ENCODE data around the gene BACE1-AS.
A peak's percentile ranks its signal among the peaks of the same experiment; 100 is the strongest.

Gene BACE1-AS

GRCh38 chr11:117327567-117328374 is 36.6 kb downstream of the BACE1-AS start, which contains the start of gene CEP164:
Gene CEP164 (plus strand): TSS chr11:117327854. CDS start chr11:117338587, 10,733 bp downstream.
- DNase-seq, result peak; percentile 99

DNA sequence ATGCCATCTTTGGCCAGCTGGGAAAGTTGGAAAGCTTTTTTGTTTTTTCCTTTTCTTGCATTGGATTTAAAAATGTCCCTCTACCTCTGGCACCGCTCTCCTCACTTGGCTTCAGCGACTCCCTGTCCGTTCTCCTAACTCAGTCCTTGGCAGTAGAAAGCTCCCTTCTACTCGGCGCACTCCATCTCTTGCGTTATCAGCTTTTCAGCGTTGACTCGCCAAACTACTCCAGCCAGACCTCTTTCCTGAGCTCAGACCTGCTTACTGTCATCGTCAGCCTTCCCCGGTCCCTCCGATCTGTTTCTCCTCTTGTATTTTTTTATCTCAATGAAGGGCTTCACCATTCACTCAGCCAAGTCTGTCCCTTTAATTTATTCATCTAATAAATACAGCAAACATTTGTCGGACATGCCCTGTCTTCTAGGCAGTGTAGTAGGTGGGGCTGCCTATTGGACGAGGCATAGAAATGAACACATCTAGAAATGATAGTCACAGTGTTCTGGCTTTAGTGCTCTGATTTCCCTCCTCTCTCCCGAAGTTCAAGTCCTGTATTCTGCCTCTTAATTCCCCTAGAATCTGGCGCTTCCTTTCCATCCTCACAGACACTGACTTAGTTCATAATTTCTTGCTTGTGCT is 37.3 kb downstream of the BACE1-AS start:
- peak; percentile 63 for DNase-seq

DNA sequence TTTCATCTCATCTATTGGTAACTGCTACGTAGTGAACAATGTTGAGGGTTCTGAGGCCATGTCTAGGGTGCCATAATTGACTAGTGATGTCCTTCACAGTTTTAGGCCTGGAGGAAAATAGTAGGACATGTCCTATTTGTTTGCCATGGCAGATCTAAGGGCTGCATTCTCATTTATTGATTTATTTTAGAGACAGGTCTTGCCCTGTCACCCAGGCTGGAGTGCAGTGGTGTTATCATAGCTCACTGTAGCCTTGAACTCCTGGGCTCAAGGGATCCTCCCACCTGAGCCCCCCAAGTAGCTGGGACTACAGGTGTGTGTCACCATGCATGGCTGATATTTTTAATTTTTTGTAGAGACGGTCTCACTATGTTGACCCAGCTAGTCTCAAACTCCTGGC is 41.7 kb downstream of the BACE1-AS start:
- DNase-seq, result no peak

GRCh38 chr11:117333917-117334316 is 42.8 kb downstream of the BACE1-AS start:
- no peak for DNase-seq

DNA sequence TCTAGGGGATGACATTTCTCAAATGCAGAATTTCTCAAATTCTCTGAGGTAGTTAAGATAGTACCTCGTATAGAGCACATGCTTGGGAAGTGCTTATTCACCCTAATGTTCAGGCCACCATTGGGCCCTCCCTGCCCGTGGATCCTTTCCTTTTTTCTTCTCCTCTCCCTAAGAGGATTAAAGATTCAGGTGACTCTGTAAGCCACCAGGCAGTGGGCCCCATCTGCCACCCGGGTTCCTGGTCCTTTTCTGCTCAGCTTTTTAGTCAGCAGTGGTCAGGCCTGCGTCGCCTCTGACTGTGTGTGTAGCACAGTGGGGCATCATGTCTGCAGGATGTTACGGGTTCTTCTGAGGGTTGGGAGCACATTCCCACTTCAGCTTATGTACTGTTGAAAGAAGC is 43.8 kb downstream of the BACE1-AS start:
- no peak for DNase-seq

DNA sequence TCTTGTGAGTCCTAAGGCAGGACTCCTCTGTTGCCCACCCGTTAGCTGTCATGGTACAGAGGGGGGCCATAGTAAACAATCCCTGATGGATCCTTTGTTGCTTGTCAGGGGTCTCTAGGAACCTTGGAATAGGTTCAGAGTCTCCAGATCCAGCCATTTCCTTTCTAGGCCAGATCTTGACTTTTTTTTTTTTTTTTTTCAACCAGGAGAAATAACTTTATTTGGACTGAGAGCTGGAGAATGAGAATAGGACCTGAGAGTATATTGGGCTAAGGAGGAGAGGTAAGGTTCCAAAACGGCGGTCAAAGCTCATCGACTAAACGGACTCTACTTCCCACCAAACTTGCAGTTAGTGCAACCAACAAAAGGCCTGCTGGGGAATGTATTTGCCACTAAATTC is 44.3 kb downstream of the BACE1-AS start:
- no peak for DNase-seq

DNA sequence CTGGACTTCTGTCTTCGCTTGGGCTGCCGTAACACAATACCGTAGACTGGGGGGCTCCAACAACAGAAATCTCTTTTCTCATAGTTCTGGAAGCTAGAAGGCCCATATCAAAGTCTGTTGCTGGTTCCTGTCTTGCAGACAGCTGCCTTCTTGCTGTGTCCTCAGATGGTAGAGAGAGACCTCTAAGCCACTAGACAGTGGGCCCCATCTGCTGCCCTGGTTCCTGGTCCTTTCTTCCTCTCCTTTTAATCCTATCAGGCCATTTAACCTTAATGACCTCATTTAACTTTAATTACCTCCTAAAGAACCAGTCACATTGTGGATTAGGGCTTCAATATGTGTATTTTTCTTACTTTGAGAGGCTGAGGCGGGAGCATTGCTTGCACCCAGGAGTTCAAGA is 45.9 kb downstream of the BACE1-AS start:
- DNase-seq, result no peak
